ENCODE results near the gene EPB42. TPM values are rescaled to one million over a fixed set of nuclear protein-coding genes. Genes with fewer than 3 reads are reported as not detected.

The EPB42 gene
- total RNA-seq, 2 experiments from 2014 or later: not detected

- H3K27me3 ChIP-seq (ENCODE audit: control insufficient read depth in 1 of 2, insufficient read depth in 2 of 2, low read length in 2 of 2): peaks cover 3 to 13% of the 10 kb centered on the region in 2 experiments
- CTCF ChIA-PET: interaction anchor here (0.6 kb wide), 1 partner anchor 146 kb away, joined by 3 read pairs; no protein-coding TSS in a partner anchor
- H3K36me3 Mint-ChIP-seq (ENCODE audit: low read depth): no peaks in the 10 kb centered on the region
- intact Hi-C loops (cut with DNase I, micrococcal nuclease): no loop called here
- H3K4me3 Mint-ChIP-seq: no peak overlapping the region
- peaks cover 10% of the 10 kb centered on the region for H3K27me3 Mint-ChIP-seq
- POLR2A ChIA-PET: no interaction called here
- no peaks in the 10 kb centered on the region for H3K9me3 ChIP-seq (ENCODE audit: control insufficient read depth in 1 of 2, insufficient read depth in 1 of 2, low read length in 2 of 2)
- ATAC-seq (ENCODE audit: poor library complexity) (no peak), DNase-seq (no peak)
- no peaks in the 10 kb centered on the region for H3K4me1 Mint-ChIP-seq (ENCODE audit: low read depth)
- no peak overlapping the region for H3K27ac ChIP-seq (ENCODE audit: low read depth in 1 of 2, low read length in 2 of 2)
- H3K36me3 ChIP-seq (ENCODE audit: insufficient read depth, low read length): no peaks in the 10 kb centered on the region
- no peak overlapping the region for H3K4me3 ChIP-seq (ENCODE audit: low read length)
- no peaks in the 10 kb centered on the region for H3K9me3 Mint-ChIP-seq
- no peak overlapping the region for H3K27ac Mint-ChIP-seq
- no peak for TF ChIP-seq CTCF (IDR thresholded peaks at IDR 0.05)
- H3K4me1 ChIP-seq (ENCODE audit: insufficient read depth, low read length): no peaks in the 10 kb centered on the region
These were observed 10.6 kb downstream of the EPB42 start for GRCh38 chr15:43210172-43210745.

GRCh38 chr15:43209059-43209824 is 11.6 kb downstream of the EPB42 start:
- Histone ChIP-seq H3K36me3 (ENCODE audit: insufficient read depth, low read length) (no peaks in the 10 kb centered on the region), H3K27me3 (ENCODE audit: control insufficient read depth in 1 of 2, insufficient read depth in 2 of 2, low read length in 2 of 2) (peaks cover 3 to 13% of the 10 kb centered on the region in 2 experiments), H3K4me1 (ENCODE audit: insufficient read depth, low read length) (peaks cover 1% of the 10 kb centered on the region), H3K27ac (ENCODE audit: low read depth in 1 of 2, low read length in 2 of 2) (no peak overlapping the region), H3K4me3 (ENCODE audit: low read length) (no peak overlapping the region), H3K9me3 (ENCODE audit: control insufficient read depth in 1 of 2, insufficient read depth in 1 of 2, low read length in 2 of 2) (no peaks in the 10 kb centered on the region)
- ChIA-PET CTCF (no interaction called here), POLR2A (no interaction called here)
- Mint-ChIP-seq H3K27ac (no peak overlapping the region), H3K4me3 (no peak overlapping the region), H3K36me3 (ENCODE audit: low read depth) (no peaks in the 10 kb centered on the region), H3K27me3 (peaks cover 10% of the 10 kb centered on the region), H3K4me1 (ENCODE audit: low read depth) (peaks cover 4% of the 10 kb centered on the region), H3K9me3 (no peaks in the 10 kb centered on the region)
- DNase-seq: no peak
- intact Hi-C loops (cut with DNase I, micrococcal nuclease): no loop called here
- ATAC-seq (ENCODE audit: poor library complexity): no peak
- no peak for TF ChIP-seq CTCF (IDR thresholded peaks at IDR 0.05)

GRCh38 chr15:43208052-43209002 is 12.5 kb downstream of the EPB42 start:
- Histone ChIP-seq H3K36me3 (ENCODE audit: insufficient read depth, low read length) (no peaks in the 10 kb centered on the region), H3K4me3 (ENCODE audit: low read length) (no peak overlapping the region), H3K4me1 (ENCODE audit: insufficient read depth, low read length) (peaks cover 3% of the 10 kb centered on the region), H3K27ac (ENCODE audit: low read depth in 1 of 2, low read length in 2 of 2) (no peak overlapping the region), H3K9me3 (ENCODE audit: control insufficient read depth in 1 of 2, insufficient read depth in 1 of 2, low read length in 2 of 2) (no peaks in the 10 kb centered on the region), H3K27me3 (ENCODE audit: control insufficient read depth in 1 of 2, insufficient read depth in 2 of 2, low read length in 2 of 2) (peaks cover 3 to 13% of the 10 kb centered on the region in 2 experiments)
- TF ChIP-seq CTCF (IDR thresholded peaks at IDR 0.05): no peak
- Mint-ChIP-seq H3K4me3 (no peak overlapping the region), H3K4me1 (ENCODE audit: low read depth) (peaks cover 6% of the 10 kb centered on the region), H3K27me3 (peaks cover 10% of the 10 kb centered on the region), H3K27ac (no peak overlapping the region), H3K36me3 (ENCODE audit: low read depth) (no peaks in the 10 kb centered on the region), H3K9me3 (no peaks in the 10 kb centered on the region)
- intact Hi-C loops (cut with DNase I, micrococcal nuclease): no loop called here
- ChIA-PET CTCF (no interaction called here), POLR2A (no interaction called here)
- DNase-seq (no peak), ATAC-seq (ENCODE audit: poor library complexity) (no peak)

Data from CD4-positive, alpha-beta T cell (primary cell).